Midbrain (tissue), 1 donor: ENCODE results near the gene MAPKAPK2.
A peak's percentile ranks its signal among the peaks of the same experiment; 100 is the strongest.
"Not testable (repeated sequence)": the region's sequence is repeated elsewhere in the genome, so short reads cannot be mapped to it uniquely, and the experiment has no call there.

Experiments used
- DNase-seq: peaks from one replicate; lab custom pipeline; 2025; lab: John Stamatoyannopoulos, UW

Gene MAPKAPK2

DNA sequence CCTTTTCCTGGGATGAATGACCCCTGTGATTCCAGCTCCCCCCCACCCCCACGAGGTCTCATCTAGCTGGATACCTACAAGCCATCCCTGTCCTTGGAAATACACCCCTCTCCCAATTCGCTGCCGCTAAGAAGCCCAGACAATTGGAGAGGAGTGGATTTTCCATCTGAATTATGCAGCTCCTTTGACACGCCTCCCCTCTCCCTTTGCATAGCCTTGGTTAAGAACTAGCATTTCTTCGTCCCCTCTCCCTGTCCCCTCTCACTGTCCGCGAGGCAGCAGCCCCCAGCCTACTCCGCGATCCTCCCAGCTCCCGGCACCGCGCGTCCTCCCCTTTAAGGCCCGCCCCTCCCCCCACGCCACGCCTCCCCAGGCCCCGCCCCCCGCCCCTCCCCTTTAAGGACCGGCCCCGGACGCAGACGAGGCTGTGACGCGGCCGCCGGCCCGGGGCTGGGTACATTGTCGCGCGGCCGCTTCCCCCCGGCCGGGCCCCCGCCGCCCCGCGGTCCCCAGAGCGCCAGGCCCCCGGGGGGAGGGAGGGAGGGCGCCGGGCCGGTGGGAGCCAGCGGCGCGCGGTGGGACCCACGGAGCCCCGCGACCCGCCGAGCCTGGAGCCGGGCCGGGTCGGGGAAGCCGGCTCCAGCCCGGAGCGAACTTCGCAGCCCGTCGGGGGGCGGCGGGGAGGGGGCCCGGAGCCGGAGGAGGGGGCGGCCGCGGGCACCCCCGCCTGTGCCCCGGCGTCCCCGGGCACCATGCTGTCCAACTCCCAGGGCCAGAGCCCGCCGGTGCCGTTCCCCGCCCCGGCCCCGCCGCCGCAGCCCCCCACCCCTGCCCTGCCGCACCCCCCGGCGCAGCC is at the start of gene MAPKAPK2:
Gene MAPKAPK2 (plus strand): TSS at position 428 of the 856 bp plus-strand sequence. CDS start 325 bp downstream, at position 753.
- peak; percentile 85 for DNase-seq

GRCh38 chr1:206635080-206635977 is 49.4 kb upstream of the MAPKAPK2 start, which contains the start of gene DYRK3:
Gene DYRK3, plus strand, starts transcription at chr1:206635536. Its CDS starts 168 bp downstream, at chr1:206635704.
- DNase-seq, result peak; percentile 89

- no peak for DNase-seq
These were observed 48.7 kb upstream of the MAPKAPK2 start for GRCh38 chr1:206635978-206636345.

- no peak for DNase-seq
These were observed 48.0 kb upstream of the MAPKAPK2 start for GRCh38 chr1:206636671-206637070.

GRCh38 chr1:206637605-206638004 is 47.1 kb upstream of the MAPKAPK2 start:
- DNase-seq, result no peak

DNA sequence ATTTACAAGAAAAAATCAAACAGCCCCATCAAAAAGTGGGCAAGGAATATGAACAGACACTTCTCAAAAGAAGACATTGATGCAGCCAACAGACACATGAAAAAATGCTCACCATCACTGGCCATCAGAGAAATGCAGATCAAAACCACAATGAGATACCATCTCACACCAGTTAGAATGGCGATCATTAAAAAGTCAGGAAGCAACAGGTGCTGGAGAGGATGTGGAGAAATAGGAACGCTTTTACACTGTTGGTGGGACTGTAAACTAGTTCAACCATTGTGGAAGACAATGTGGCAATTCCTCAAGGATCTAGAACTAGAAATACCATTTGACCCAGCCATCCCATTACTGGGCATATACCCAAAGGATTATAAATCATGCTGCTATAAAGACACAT is 42.6 kb upstream of the MAPKAPK2 start:
- not testable (repeated sequence) for DNase-seq

- DNase-seq, result no peak
These were observed 41.5 kb upstream of the MAPKAPK2 start for GRCh38 chr1:206643118-206643698.

DNA sequence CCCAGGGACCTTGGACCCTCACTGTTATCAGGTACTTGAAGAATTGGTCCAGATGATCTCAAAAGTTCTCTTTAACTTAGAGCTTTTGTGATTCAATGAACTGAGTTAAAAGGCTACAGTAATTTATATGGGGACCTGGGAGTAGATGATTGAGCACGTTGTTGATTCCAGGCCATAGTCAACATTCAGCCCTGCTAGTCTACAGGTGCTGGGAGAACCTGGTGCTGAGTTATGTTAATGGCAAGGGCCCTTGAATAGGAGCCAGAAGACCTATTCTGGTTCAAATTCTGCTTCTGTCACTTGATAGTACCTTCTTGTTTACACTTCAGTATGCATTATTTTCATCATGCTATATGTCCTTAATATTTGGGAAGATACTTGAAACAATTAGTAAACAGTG is 38.2 kb upstream of the MAPKAPK2 start:
- no peak for DNase-seq

- DNase-seq, result no peak
These were observed 37.5 kb upstream of the MAPKAPK2 start for GRCh38 chr1:206647224-206647623.

GRCh38 chr1:206649261-206649921 is 35.3 kb upstream of the MAPKAPK2 start:
- DNase-seq, result no peak

DNA sequence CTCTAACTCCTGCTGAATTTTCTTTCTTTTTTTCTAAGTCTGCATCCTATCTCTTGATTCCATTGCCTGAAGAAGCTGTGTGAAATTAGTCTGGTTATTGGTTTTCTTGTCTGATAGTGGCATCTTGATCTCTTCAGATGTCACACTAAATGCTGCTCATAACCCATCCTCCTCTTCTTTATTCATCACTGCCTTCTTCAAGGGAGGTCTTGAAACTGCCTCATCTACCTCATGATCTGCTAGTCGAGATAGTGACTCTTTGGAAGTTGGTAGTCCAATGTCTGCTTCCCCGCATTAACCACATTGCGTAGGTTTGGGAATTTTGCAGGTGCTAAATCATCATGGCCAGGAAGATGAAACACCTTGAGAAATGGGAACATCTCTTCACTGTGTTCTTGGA is 33.7 kb upstream of the MAPKAPK2 start:
- no peak for DNase-seq

- DNase-seq, result no peak
These were observed 32.5 kb upstream of the MAPKAPK2 start for GRCh38 chr1:206651958-206652890.

GRCh38 chr1:206653715-206654459 is 30.8 kb upstream of the MAPKAPK2 start:
- no peak for DNase-seq

- no peak for DNase-seq
These were observed 29.9 kb upstream of the MAPKAPK2 start for GRCh38 chr1:206654828-206655227.

- no peak for DNase-seq
These were observed 29.2 kb upstream of the MAPKAPK2 start for GRCh38 chr1:206655471-206655882.

DNA sequence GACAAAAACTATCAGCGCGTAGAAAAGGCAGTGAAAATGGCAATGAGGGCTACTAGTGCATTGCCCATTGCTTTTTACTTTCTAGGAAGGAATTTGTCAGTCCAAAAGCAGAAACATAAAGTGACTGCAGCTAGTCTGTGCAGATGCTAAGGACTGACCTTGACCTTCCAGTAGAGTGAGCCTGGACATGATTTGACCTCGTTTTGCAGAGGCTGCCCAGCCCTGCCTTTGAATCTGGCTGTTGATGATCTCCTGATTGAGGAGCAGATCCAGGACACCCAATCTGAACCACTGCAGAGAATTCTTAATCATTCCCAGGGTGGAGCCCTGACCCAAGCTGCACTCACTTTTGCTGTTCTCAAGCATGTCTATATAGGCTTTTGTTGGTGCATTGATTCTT is 27.8 kb upstream of the MAPKAPK2 start:
- no peak for DNase-seq

DNA sequence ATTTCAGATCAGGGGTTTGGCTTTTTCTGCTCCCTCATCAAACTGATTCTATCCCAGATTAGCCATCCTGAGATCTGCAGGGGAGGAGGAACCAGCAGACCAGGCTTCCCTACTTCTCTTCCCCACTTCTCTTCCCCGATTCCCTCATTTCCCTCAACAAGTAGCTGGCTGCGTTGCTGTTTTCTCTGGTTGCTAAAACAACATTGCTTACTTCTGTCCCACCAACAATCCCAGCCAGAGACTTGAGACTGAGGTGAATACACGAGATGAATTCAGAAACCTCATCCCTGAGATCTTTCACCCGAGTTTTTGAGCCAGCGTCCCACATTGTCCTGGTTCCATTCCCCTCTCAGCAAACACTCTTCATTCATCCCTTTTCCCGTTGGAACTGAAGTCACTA is 27.0 kb upstream of the MAPKAPK2 start:
- no peak for DNase-seq

GRCh38 chr1:206658264-206658980 is 26.3 kb upstream of the MAPKAPK2 start:
- peak; percentile 27 for DNase-seq

- DNase-seq, result no peak
These were observed 25.8 kb upstream of the MAPKAPK2 start for GRCh38 chr1:206658981-206659273.
